VCaP (cell line): ENCODE measurements around the gene ANKAR.
A peak's percentile ranks its signal among the peaks of the same experiment; 100 is the strongest.

Source experiments
- H3K27ac ChIP-seq: fragments of 450-650 bp; 2 replicates; pipeline ENCODE4 v1.5.1; 2017
- TF ChIP-seq, protein P1 (sequence below): fragments of 450-650 bp; conservative IDR thresholded peaks from 2 replicates; pipeline ENCODE4 v1.5.1; 2017; ENCODE audit warnings: mild to moderate bottlenecking, moderate library complexity

ANKAR gene

GRCh38 chr2:189674374-189675112, at the start of gene ANKAR:
ANKAR (plus strand) TSS chr2:189674670; CDS start chr2:189676491, 1,821 bp downstream.
- peak within 1 kb of the TSS; percentile 94 for H3K27ac ChIP-seq
- TF ChIP-seq, protein P1, sequence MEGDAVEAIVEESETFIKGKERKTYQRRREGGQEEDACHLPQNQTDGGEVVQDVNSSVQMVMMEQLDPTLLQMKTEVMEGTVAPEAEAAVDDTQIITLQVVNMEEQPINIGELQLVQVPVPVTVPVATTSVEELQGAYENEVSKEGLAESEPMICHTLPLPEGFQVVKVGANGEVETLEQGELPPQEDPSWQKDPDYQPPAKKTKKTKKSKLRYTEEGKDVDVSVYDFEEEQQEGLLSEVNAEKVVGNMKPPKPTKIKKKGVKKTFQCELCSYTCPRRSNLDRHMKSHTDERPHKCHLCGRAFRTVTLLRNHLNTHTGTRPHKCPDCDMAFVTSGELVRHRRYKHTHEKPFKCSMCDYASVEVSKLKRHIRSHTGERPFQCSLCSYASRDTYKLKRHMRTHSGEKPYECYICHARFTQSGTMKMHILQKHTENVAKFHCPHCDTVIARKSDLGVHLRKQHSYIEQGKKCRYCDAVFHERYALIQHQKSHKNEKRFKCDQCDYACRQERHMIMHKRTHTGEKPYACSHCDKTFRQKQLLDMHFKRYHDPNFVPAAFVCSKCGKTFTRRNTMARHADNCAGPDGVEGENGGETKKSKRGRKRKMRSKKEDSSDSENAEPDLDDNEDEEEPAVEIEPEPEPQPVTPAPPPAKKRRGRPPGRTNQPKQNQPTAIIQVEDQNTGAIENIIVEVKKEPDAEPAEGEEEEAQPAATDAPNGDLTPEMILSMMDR: peak; percentile 96

DNA sequence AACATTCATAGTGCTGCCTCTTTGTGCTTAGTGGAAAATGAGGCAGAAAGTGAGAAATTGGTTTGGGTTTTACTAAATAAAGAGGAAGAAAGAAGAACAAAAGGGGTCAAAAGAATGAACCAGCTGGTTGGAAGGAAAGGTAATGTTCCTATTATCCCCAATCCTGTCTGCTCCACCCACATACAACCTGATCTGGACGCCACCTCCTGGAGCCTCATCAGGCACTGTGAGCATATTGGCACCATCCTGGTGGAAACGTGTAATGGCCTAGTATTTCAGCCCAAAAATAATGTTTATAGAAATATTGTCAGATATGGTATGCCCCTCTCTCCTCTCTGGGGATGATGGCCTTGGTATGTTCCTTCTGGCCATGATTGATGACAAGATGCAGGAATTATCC, 48.8 kb upstream of the ANKAR start:
- H3K27ac ChIP-seq: no peak overlapping the region
- TF ChIP-seq, protein P1: no peak

DNA sequence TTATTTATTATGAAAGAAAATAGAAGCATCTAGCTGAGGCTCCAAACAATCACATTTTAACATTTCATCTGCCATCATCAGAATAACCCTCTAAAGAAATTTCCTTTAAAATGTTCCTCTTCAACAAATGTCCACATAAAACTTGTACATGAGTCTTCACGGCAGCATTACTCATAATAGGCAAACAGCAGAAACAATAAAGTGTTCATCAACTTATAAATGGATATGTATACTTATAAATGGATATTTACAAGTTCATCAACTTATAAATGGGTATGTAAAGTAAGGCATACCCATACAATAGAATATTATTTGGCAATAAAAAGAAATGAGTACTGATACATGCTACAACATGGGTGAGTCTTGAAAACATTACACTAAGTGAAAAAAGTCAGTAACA, 46.7 kb upstream of the ANKAR start:
- TF ChIP-seq, protein P1: no peak
- no peak overlapping the region for H3K27ac ChIP-seq

- peak overlapping the region; percentile 32; the same call in 1 of the 2 replicates for H3K27ac ChIP-seq
- TF ChIP-seq, protein P1: no peak
These were observed 45.5 kb upstream of the ANKAR start for GRCh38 chr2:189628817-189629530.

DNA sequence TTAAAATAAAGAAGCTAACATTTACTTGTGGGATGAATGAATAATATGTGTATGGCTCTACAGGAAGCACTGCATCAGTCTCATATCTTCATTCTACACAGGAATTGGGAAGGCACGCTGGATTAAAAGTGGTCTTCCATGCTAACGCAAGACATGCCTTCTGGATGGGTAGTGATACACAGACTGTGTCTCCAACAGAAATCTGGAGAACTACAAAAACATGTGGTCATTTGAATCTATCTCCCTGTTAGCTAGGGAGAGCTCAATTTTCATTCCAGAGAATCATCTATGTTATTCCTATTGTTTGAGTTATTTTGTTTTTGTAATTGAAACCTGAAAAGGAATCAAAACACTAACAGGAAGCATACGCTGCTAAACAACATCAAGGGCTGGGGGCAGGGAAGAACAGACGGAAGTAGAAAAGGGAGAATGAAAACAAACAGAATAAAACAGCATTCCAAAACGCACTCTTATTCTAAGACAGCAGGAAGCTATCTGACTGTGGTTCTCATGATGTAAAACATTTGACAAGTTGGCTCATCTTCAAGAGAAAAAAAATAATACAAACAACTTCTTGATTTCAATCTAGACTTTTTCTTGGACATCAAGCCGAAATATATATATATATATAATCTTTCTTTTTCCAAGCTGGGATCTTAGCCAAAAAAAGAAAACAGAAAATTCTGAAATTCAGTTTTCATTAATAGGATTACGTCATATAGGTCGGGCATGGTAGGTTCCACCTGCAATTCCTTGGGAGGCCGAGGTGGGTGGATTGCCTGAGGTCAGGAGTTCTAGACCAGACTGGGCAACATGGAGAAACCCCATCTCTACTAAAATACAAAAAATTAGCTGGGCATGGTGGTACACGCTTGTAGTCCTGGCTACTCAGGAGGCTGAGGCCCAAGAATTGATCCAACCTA, 44.7 kb upstream of the ANKAR start:
- TF ChIP-seq, protein P1: no peak
- peak overlapping the region; percentile 32; the same call in 1 of the 2 replicates for H3K27ac ChIP-seq

DNA sequence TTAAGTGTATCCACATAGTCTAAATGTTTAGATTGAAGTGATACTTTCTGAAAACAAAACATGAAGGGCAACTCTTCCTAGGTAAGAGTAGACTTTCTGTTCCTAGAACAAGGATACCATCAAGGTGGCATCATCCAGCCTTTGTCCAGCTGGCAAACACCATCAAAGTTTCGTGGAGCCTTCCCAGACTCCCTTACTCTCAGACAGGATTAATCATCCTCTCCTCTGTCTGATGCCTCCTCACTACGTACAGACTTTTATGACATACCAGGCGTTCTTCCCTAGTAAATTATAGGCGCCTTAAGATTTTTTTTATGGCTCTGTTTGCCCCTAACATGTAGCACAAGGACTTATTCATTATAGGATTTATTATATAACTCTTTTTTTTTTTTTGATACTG, 42.6 kb upstream of the ANKAR start:
- H3K27ac ChIP-seq: no peak overlapping the region
- TF ChIP-seq, protein P1: no peak
